PC-9 (cell line): Measurements from ENCODE around the gene LIN28B.

ENCODE experiments used
- CTCF ChIP-seq: fragments of 200-600 bp; sonication (generic); conservative IDR thresholded peaks from 2 replicates; pipeline ENCODE4 v1.6.1; 2017; ENCODE audit warnings: mixed run types, antibody characterized with exemption, mild to moderate bottlenecking, moderate library complexity
- EZH2 ChIP-seq: fragments of 200-600 bp; sonication (generic); IDR thresholded peaks from 2 replicates; pipeline ENCODE4 v1.8.0; 2017; ENCODE audit warnings: antibody characterized with exemption, low read depth

DNA sequence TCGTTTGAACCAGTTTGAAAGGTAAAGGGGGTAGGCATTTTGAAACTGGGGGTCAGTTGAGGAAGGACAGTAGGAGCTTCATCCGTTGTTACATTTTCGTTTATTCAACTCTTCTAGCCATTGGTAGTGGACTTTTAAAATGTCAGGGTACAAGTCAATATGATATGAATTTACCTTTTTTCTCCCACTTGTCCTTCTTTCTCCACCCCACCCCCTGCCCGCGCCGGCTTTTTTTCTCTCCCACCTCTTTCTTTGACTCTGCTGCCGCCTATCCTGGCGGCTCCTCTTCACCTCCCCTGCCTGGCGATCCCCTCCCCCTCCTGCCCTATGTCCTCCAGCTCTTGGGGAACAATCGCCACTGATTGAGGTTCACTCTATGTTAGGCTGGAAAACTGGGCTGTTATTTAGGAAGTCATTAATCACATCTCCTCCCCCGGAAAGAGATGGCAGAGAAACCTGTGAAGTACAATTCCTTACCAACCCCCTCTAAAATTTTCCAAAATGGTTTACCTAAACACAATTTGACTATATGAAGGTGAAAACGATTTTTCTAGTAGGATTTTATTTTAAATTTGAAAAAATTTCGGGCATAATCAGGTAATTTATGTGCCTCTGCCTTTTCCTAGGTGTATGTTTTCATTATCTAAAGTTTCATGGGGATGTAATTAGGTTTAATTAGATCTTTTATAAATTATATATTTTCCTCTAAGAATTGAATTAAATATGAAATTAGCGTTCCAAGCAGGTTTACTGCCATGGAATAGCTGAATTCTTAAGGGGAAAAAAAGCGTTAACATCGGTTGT lies 778 bp upstream of the LIN28B start:
- TF ChIP-seq CTCF = no peak
- TF ChIP-seq EZH2 = no peak
